ENCODE measurements around the gene DOCK11.

DOCK11 gene

GRCh38 chrX:118734909-118735308 lies 239.3 kb downstream of the DOCK11 start:
- Histone ChIP-seq H3K4me1 (ENCODE audit: insufficient read depth, low read length, severe bottlenecking) (no peaks in the 10 kb centered on the region), H3F3A (ENCODE audit: insufficient read depth, low read length) (no peaks in the 10 kb centered on the region), H3K36me3 (ENCODE audit: insufficient read depth, low read length) (no peaks in the 10 kb centered on the region), H3K4me2 (ENCODE audit: low read length) (no peak overlapping the region), H3K9me3 (ENCODE audit: low read length) (no peaks in the 10 kb centered on the region; the same call in 1 of the 2 replicates), H3K79me2 (ENCODE audit: insufficient read depth, low read length) (no peaks in the 10 kb centered on the region), H2AFZ (ENCODE audit: low read length) (no peak overlapping the region), H3K27ac (ENCODE audit: low read depth, low read length, poor library complexity, severe bottlenecking) (no peak overlapping the region), H3K9ac (ENCODE audit: low read length) (no peak overlapping the region), H3K27me3 (ENCODE audit: insufficient read depth, low read length) (no peaks in the 10 kb centered on the region), H3K9me2 (ENCODE audit: low read depth, low read length) (no peaks in the 10 kb centered on the region), H4K20me1 (ENCODE audit: insufficient read depth, low read length) (no peaks in the 10 kb centered on the region), H3K4me3 (ENCODE audit: low read depth, low read length, poor library complexity, severe bottlenecking) (no peak overlapping the region)
- TF ChIP-seq EZH2 (IDR thresholded peaks at IDR 0.05; ENCODE audit: borderline replicate concordance, low read length): no peak
- TF ChIP-seq CTCF (IDR thresholded peaks at IDR 0.05; ENCODE audit: low read length): no peak
